Ovary (tissue), 3 donors: ENCODE measurements around the gene TBC1D5.

Experiments
- EP300 ChIP-seq: sonication (generic); formaldehyde crosslinking; IDR thresholded peaks from one replicate; pipeline ENCODE4 v1.6.1; 2017; ENCODE audit warnings: antibody characterized with exemption
- POLR2A ChIP-seq: fragments of 450-650 bp; IDR thresholded peaks from one replicate; pipeline ENCODE4 v1.6.1; 2017; ENCODE audit warnings: antibody characterized with exemption, mild to moderate bottlenecking, moderate library complexity
- TF ChIP-seq, protein P1 (sequence below), 3 donors: fragments of 450-650 bp in 2 of 3; fragments of 200-600 bp in 1 of 3; IDR thresholded peaks; one replicate each; pipeline versions ENCODE4 v1.5.1 to v1.8.0; 2016 to 2022; ENCODE audit warnings: antibody characterized with exemption in 3 of 3, mild to moderate bottlenecking in 1 of 3
- donor health status: DM: no; HTN: no; CAD: no.

DNA sequence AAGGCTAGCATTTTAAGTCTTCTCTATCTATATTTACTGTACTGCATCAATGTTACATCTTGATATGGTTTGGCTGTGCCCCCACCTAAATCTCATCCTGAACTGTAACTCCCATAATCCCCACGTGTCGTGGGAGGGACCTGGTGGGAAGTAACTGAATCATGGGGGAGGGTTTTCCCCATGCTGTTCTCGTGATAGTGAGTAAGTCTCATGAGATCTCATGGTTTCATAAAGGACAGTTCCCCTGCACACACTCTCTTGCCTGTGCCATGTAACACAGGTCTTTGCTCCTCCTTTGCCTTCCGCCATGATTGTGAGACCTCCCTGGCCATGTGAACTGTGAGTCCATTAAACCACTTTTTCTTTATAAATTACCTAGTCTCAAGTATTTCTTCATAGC, 161.5 kb downstream of the TBC1D5 start:
- TF ChIP-seq, protein P1, sequence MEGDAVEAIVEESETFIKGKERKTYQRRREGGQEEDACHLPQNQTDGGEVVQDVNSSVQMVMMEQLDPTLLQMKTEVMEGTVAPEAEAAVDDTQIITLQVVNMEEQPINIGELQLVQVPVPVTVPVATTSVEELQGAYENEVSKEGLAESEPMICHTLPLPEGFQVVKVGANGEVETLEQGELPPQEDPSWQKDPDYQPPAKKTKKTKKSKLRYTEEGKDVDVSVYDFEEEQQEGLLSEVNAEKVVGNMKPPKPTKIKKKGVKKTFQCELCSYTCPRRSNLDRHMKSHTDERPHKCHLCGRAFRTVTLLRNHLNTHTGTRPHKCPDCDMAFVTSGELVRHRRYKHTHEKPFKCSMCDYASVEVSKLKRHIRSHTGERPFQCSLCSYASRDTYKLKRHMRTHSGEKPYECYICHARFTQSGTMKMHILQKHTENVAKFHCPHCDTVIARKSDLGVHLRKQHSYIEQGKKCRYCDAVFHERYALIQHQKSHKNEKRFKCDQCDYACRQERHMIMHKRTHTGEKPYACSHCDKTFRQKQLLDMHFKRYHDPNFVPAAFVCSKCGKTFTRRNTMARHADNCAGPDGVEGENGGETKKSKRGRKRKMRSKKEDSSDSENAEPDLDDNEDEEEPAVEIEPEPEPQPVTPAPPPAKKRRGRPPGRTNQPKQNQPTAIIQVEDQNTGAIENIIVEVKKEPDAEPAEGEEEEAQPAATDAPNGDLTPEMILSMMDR (IDR thresholded peaks at IDR 0.05): no peak
- TF ChIP-seq POLR2A (no peak), EP300 (no peak)
